GM18870 (cell line): ENCODE results near the gene NGDN.

Experiments
- ATAC-seq: cut with Tn5 transposase; IDR thresholded peaks from one replicate; pipeline ENCODE4 v1.9.1; 2021; ENCODE audit warnings: moderate library complexity; ENCODE audit not compliant: unreplicated experiment

NGDN gene

GRCh38 chr14:23468704-23469126, 788 bp upstream of the NGDN start:
- no peak for ATAC-seq

- no peak for ATAC-seq
Observed at GRCh38 chr14:23469906-23470403, 452 bp downstream of the NGDN start.

- no peak for ATAC-seq
Observed at GRCh38 chr14:23470947-23471346, 1.4 kb downstream of the NGDN start.

DNA sequence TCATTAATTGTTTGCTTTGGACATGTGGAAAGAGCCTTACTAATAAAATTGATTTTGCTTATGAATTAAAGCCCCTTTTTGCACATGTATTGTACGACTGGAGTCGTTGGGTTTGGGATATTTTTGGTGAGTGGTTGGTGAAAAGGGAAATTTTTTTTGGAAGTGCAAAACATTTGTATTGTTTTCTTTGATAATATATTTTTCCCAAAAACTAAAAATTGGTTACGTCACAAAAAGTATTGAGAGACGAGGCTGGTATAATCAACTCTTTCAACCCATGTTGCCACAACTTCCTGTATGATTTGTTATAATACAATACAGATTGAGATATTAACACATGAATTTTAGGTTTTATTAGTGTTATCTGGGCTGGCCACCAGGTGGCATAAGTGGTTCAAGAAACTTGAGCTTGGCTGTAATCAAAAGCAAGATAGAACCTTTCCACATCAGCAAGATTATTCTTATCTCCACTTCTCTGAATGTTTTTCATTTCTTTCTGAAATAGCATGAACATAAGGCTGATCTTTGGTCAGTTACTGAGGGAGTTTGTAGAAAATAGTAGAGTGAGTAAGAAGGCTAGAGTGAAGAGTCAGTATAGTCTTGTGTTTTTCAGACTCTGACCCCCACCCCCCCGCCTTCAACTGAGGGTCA, 8.7 kb downstream of the NGDN start:
- no peak for ATAC-seq

DNA sequence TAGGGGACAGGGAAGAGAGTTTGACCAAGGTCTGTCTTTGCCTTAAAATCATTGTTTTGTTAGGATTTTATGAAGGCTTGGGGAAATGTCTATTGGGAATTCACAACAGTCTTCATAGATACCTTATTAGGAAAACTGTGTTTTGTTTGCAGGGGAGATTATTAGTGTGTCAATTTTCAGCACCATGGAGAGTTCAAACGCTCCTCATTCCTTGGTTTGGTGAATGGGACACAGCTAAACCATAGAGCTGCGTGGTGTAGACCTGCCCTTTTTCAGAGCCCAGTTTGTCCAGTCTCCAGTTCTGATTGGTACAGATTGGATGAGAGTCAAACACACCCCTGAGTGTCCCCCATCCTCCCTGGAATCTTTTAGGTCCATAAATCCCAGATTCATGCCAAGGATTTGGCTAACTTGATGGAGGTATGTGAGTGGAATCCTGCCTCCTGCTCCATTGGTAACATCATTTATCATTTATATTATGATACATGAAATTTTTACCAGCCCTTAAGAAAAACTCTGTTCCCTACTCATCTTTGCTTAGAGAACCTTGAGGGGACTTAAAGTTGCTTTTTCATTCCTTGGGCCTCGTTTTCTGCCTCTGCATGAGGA, 12.0 kb downstream of the NGDN start:
- ATAC-seq, result no peak

- ATAC-seq, result no peak
Observed at GRCh38 chr14:23481979-23482822, 12.7 kb downstream of the NGDN start.

DNA sequence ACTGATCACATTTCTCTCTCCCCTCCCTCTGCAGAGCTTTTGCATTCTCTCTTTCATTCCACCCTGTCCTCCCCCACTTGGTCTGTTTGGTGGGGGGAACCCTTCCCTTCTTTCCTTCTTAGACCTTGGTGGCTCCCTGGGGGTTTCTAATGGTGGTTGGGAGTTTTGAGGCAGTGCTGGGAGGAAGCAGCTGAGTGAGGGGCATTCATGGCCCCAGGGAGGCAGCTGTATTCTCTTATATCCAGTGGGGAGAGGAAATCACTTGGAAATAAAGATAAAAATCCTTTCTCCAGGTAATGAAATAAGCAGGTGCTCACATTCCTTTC, 13.3 kb downstream of the NGDN start:
- ATAC-seq, result no peak

GRCh38 chr14:23483236-23483854, 13.8 kb downstream of the NGDN start:
- no peak for ATAC-seq

- no peak for ATAC-seq
Observed at GRCh38 chr14:23485326-23485725, 15.8 kb downstream of the NGDN start.

GRCh38 chr14:23486036-23486435, 16.5 kb downstream of the NGDN start:
- ATAC-seq, result no peak

- ATAC-seq, result no peak
Observed at GRCh38 chr14:23487216-23487615, 17.7 kb downstream of the NGDN start.

DNA sequence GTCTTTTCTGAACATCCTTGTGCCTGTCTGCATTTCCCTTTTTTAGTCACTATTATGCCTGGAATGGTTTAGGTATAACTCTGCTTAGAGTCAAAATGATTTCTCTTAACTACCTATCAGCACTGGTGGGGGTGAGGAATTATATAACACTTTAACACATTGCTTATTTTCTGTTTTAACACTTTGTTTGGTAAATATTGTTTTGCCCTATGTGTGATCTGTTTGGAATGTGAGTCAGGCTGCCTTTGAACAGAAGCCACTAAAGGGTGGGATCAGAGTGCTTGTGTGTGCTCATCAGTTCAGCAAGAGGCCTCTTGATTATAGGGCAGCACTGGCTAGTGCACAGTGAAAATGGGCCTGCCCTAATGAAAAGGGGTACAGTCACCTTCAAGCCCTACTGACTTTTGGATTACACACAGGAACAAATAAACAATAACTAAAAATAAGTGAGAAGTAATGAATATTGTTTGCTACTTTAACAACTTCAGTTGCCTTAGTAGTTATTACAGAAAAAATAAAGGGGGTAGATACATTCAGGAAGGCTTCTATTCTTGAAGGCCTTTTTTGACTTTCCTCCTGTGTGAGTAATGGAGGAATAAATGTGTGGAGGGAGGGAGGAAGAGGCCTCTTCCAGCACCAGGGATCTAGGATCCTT, 23.2 kb downstream of the NGDN start:
- no peak for ATAC-seq

DNA sequence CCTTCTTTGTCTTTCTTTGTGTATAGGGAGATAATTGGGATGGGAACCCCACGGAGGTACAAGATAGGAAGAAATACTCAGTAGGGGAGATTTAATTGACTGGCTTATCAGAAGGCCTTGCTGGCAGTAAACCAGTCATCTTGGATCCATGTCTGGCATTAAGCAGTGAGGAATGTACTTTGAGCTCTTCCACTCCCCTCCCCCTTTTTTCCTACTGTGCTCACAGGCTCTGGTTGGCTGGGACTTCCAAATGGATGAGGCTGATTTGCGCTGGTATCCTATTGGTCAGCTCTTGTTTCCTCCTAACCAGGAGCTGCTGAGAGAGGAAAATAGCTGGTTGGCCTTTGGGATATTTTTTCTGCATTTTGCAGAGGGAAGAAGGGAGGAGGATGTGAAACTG, 24.7 kb downstream of the NGDN start:
- ATAC-seq, result no peak

DNA sequence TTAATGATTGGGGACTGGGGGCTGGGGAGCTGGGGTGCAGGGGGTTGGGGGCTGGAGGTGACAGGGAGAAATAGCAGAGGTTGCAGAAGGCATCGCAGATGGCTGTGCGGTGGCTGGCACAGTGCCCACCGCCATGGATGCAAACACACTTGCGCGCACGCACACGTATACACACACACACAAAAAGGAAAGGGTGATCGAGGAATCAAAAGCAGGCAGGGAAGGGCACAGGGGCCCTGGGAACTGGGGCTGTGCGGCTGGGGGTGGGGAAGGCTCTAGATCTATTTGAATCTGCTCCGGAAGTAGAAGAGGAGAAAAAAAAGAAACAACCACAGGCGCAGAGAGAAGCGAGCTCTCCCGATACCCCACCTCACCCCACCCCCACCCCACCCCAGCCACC, 42.7 kb downstream of the NGDN start:
- ATAC-seq, result no peak

DNA sequence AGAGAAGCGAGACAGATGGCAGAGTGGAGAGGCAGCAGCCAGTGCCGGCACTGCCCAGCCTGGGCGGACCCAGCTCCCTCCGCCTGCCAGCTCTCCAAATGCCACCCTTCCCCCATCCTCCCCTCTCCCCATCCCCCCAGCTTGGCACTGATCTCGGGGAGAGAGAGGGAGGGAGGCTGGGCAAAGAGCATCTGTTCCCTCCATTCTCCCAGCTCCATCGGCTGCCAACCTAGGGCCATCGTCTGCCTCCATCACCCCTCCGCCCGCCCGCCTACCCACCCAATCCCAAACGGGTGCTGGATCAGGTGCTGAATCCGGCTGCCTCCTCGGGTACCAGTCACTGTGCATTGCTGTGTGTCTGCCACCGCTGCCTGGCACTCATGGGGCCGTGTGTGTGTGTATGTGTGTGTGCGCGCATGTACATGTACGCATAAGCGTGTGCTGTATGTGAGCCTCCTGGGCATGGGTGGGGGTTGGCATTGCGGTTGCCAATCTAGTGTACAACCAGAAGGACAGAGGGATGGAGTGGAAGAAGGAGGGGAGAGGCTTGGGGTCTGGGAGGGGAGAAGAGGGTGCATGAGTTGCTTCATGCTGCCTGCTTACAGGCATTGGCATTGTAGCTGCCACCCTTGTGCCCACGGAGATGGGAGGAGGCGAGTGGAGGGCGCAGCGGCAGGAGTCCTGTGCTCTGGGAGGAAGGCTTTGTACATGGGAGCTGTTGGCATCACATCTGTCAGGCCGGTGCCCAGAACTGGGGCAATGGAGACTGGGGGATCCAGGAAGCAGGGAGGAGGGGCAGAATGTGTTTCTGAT, 43.7 kb downstream of the NGDN start:
- ATAC-seq, result no peak

- no peak for ATAC-seq
Observed at GRCh38 chr14:23513818-23514643, 44.5 kb downstream of the NGDN start.

DNA sequence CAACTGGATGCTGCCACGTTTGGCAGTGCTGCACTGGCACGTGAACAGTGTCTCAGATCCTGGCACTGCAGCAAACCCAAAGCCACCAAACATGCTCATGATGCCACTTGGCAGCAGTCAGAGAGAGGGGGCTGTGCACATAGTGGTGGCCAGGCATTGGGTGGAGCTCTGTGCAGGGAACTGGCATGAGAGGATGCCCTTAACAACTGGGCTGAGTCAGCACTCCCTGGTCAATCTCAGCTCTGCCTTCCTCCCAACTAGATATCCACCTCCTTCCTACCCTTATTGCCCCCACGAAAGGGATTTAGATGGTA, 45.1 kb downstream of the NGDN start:
- no peak for ATAC-seq

- ATAC-seq, result no peak
Observed at GRCh38 chr14:23517650-23518326, 48.3 kb downstream of the NGDN start.

GRCh38 chr14:23518709-23519108, 49.2 kb downstream of the NGDN start:
- no peak for ATAC-seq
